IPS-20b (cell line): ENCODE results near the gene CIAO3.

Source experiments
- H3K27ac ChIP-seq: one replicate; pipeline ENCODE4 v1.5.1; 2013; ENCODE audit warnings: low read length
- H3K27me3 ChIP-seq: 2 replicates; pipeline ENCODE4 v1.6.1; 2013; ENCODE audit warnings: mild to moderate bottlenecking, low read length, inconsistent platforms; ENCODE audit not compliant: insufficient read depth
- H3K36me3 ChIP-seq: 2 replicates; pipeline ENCODE4 v1.6.1; 2013; ENCODE audit warnings: low read depth, mild to moderate bottlenecking, inconsistent platforms, low read length, moderate library complexity; ENCODE audit not compliant: insufficient read depth
- H3K4me1 ChIP-seq: 2 replicates; pipeline ENCODE4 v1.6.1; 2013; ENCODE audit warnings: mild to moderate bottlenecking, control low read depth, inconsistent platforms, low read length, moderate library complexity; ENCODE audit not compliant: insufficient read depth
- H3K4me3 ChIP-seq: 2 replicates; pipeline ENCODE4 v1.5.1; 2013; ENCODE audit warnings: mild to moderate bottlenecking, low read length, inconsistent platforms
- H3K9ac ChIP-seq: 2 replicates; pipeline ENCODE4 v1.6.1; 2013; ENCODE audit warnings: low read depth, mild to moderate bottlenecking, inconsistent platforms, low read length, moderate library complexity
- H3K9me3 ChIP-seq: 2 replicates; pipeline ENCODE4 v1.6.1; 2013; ENCODE audit warnings: mild to moderate bottlenecking, low read depth, low read length, inconsistent platforms; ENCODE audit not compliant: insufficient read depth

The CIAO3 gene

DNA sequence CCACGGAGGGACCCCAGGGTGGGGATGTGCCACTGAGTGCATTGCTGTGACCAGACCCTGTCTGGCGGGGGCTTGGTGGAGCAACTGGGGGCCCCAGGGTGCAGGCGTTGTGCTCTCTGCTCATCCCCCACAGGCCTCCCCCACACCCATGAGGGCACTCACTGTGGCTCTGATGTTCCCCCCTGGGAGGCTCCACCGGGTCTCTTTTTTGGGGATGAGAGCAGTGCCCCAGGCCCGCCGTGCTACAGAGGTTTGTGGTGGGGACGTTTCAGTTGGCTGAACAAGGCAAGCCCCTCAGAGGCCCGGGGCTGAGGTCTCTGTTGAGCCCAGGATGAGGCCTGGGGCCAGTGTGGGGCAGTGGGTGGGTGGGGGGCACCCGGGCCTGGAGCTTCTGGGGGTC is 17.1 kb downstream of the CIAO3 start:
- H3K27ac ChIP-seq = no peak overlapping the region
- peaks cover 35% of the 10 kb centered on the region for H3K27me3 ChIP-seq
- H3K9me3 ChIP-seq = no peaks in the 10 kb centered on the region
- H3K9ac ChIP-seq = no peak overlapping the region
- no peak overlapping the region for H3K4me3 ChIP-seq
- no peaks in the 10 kb centered on the region for H3K4me1 ChIP-seq
- H3K36me3 ChIP-seq = no peaks in the 10 kb centered on the region

DNA sequence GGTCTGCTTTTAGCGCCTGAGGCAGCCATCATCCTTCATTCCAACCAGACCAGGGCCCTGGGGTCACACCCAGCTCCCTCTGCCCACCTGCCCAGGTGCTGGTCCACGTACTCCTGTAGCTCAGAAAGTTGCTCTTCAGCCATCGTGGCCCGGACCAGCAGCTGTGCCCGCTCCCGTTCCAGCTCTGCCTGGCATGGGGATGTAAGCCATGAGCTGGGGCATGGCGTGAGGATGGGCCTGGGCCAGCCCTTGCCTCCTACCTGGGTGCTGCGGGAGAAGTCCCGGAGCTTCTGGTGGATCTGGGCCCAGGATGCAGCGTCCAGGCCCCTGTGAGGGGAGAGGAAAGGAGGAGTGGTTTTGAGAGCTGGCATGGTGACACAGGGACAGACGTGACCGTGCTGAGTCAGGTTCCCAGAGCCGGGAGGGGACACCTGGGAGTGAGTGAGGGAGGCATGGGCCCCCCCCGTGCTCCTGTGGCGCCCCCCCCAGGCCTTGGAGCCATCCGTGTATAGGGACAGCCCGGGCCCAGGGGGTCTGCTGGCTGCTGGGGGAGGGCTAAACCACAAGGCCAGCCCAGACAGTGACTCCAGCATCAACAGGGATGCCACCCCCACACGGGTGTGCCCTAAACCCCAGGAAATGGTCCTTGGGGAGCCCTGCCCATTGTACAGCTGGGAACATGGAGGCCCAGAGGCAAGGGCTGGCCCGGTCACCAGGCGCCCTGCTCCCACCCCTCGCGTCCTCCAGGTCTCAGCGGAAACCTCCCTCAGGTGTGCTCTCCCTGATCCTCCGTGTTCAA is 17.8 kb downstream of the CIAO3 start:
- H3K9me3 ChIP-seq = no peaks in the 10 kb centered on the region
- no peak overlapping the region for H3K9ac ChIP-seq
- no peak overlapping the region for H3K4me3 ChIP-seq
- H3K36me3 ChIP-seq = no peaks in the 10 kb centered on the region
- H3K27me3 ChIP-seq = peaks cover 42% of the 10 kb centered on the region
- no peaks in the 10 kb centered on the region for H3K4me1 ChIP-seq
- no peak overlapping the region for H3K27ac ChIP-seq

GRCh38 chr16:721765-722540 is 18.8 kb downstream of the CIAO3 start:
- Histone ChIP-seq H3K36me3 (no peaks in the 10 kb centered on the region), H3K4me3 (no peak overlapping the region; the same call in 1 of the 2 replicates), H3K27ac (no peak overlapping the region), H3K9ac (no peak overlapping the region), H3K4me1 (no peaks in the 10 kb centered on the region), H3K27me3 (peaks cover 44% of the 10 kb centered on the region), H3K9me3 (no peaks in the 10 kb centered on the region)

DNA sequence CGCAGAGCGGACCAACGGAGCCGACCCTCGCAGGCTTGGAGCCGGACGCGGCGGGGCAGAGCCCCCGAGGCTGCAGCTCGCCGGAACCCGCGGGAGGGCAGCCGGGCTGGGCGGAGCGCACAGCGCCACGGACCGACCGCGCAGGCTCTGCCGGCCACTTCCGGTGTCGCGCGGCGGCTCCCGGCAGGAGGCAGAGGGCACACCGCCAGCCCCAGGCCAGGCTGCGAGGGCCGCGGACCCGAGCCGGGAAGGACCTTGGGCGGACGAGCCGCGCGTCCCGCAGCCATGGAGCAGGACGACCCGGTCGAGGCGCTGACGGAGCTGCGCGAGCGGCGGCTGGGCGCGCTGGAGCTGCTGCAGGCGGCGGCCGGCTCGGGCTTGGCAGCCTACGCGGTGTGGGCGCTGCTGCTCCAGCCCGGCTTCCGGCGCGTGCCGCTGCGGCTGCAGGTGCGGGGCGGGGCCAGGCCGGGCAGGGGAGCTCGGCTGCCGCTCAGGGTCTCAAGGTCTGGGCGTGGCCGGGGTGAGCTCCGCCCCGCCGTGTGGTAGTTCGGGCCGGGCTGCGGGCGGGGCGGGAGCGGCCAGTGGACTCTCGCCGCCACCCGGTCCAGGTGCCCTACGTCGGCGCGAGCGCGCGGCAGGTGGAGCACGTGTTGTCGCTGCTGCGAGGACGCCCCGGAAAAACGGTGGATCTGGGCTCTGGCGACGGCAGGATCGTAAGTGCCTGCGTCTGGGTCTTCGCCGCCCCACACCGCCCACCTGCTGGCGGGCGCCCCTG is 19.6 kb downstream of the CIAO3 start, which contains the start of gene ANTKMT:
TSS of gene ANTKMT (plus strand) at position 157 of the 775 bp plus-strand sequence. CDS start at position 286, 129 bp downstream.
- Histone ChIP-seq H3K27ac (no peak within 1 kb of the TSS), H3K4me3 (peak within 1 kb of the TSS; percentile 81), H3K4me1 (no peaks in the 10 kb centered on the region; the same call in 1 of the 2 replicates), H3K9me3 (no peaks in the 10 kb centered on the region), H3K27me3 (peaks cover 47% of the 10 kb centered on the region), H3K9ac (peak within 1 kb of the TSS; percentile 83), H3K36me3 (no peaks in the 10 kb centered on the region)

- Histone ChIP-seq H3K27me3 (peaks cover 47% of the 10 kb centered on the region), H3K27ac (no peak overlapping the region), H3K9ac (peak overlapping the region; percentile 83; the same call in 1 of the 2 replicates), H3K4me1 (peaks cover 3% of the 10 kb centered on the region; the same call in 1 of the 2 replicates), H3K4me3 (peak overlapping the region; percentile 81), H3K36me3 (no peaks in the 10 kb centered on the region), H3K9me3 (no peaks in the 10 kb centered on the region)
Observed at GRCh38 chr16:720447-720989, 20.3 kb downstream of the CIAO3 start.

- Histone ChIP-seq H3K9me3 (no peaks in the 10 kb centered on the region), H3K27ac (no peak overlapping the region), H3K9ac (peak overlapping the region; percentile 83; the same call in 1 of the 2 replicates), H3K4me3 (peak overlapping the region; percentile 81), H3K36me3 (no peaks in the 10 kb centered on the region), H3K27me3 (peaks cover 45% of the 10 kb centered on the region), H3K4me1 (peaks cover 3% of the 10 kb centered on the region; the same call in 1 of the 2 replicates)
Observed at GRCh38 chr16:719815-720446, 20.9 kb downstream of the CIAO3 start.

DNA sequence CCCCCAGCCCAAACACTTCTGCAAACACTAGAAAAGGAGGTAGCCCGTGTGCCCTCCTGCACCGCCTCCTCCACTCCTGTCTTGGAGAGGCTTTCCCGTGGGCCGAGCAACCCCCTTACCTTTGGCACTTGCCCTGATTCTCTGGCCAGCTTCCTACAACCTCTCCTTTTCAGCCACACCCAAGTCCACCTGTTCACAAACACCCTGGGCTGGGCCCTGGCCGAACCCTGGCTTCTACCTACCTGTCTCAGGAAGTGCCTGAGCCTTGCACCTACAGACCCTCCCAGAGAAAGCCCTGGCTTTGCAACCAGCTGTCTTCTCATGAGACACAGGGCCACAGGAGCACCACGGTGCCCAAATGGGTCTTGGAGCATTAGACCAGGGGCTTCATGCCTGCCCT is 21.9 kb downstream of the CIAO3 start:
- Histone ChIP-seq H3K27ac (no peak overlapping the region), H3K9me3 (no peaks in the 10 kb centered on the region), H3K9ac (no peak overlapping the region), H3K27me3 (peaks cover 53% of the 10 kb centered on the region), H3K4me1 (peaks cover 3% of the 10 kb centered on the region; the same call in 1 of the 2 replicates), H3K36me3 (no peaks in the 10 kb centered on the region), H3K4me3 (no peak overlapping the region)

GRCh38 chr16:718389-718788 is 22.4 kb downstream of the CIAO3 start:
- no peaks in the 10 kb centered on the region for H3K9me3 ChIP-seq
- H3K4me3 ChIP-seq = no peak overlapping the region
- H3K9ac ChIP-seq = no peak overlapping the region
- H3K36me3 ChIP-seq = no peaks in the 10 kb centered on the region
- H3K27me3 ChIP-seq = peaks cover 58% of the 10 kb centered on the region
- no peak overlapping the region for H3K27ac ChIP-seq
- peaks cover 3% of the 10 kb centered on the region; the same call in 1 of the 2 replicates for H3K4me1 ChIP-seq

DNA sequence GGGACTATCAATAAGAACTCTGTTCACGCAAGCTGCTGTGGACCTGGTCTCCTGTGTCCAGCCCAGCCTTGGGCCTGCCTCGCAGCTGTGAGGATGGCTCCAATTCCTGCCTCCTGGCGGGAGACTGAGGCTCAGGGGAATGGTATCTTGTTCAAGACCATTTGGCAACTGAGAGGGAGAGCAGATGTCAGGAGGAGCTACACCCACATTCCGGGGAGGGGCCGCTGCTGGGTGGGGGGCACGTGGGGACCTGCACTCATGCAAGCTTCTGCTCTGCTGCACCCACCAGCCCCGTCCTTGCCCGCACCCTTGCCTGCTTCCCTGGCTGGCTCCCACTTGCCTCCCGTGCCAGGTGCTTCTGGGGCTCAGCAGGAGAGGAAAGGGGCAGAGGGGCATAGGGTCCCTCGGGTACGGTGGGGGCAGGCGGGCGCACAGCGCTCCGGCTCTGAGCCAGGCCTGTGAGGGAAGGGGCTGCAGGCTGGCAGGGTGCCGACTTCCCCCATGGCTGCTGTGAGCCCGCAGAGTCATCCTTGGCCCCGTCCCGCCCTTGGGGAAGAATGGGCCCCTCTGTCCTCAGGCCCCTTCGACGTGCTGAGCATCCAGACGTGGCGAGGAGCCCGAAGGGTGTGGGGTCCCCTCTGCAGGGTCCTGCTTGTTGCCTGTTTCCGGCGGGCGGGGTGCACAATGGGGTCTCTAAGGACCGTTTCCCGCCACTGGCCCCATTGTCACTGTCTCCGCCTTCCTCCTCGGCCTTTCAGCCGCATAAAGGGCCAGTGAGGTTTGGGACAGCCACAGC is 23.1 kb downstream of the CIAO3 start:
- no peak overlapping the region for H3K4me3 ChIP-seq
- peaks cover 3% of the 10 kb centered on the region; the same call in 1 of the 2 replicates for H3K4me1 ChIP-seq
- no peak overlapping the region for H3K9ac ChIP-seq
- H3K27ac ChIP-seq = no peak overlapping the region
- H3K36me3 ChIP-seq = no peaks in the 10 kb centered on the region
- H3K9me3 ChIP-seq = no peaks in the 10 kb centered on the region
- peaks cover 59% of the 10 kb centered on the region for H3K27me3 ChIP-seq

DNA sequence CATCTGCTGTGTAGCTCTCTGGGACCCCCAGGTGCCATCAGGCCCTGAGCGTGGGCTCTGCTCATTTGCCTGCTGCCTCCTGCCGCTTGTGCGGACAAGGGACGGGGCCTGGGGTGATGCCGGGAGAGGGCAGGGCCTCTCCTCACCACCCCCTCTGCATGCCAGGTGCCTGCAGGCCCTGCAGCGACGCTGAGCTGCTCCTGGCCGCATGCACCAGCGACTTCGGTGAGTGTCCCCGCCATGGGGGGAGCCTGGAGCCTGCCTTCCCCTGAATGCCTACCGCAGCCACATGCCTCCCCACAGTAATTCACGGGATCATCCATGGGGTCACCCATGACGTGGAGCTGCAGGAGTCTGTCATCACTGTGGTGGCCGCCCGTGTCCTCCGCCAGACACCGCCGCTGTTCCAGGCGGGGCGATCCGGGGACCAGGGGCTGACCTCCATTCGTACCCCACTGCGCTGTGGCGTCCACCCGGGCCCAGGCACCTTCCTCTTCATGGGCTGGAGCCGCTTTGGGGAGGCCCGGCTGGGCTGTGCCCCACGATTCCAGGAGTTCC is 23.9 kb downstream of the CIAO3 start:
- H3K27ac ChIP-seq = no peak overlapping the region
- H3K4me1 ChIP-seq = peaks cover 3% of the 10 kb centered on the region; the same call in 1 of the 2 replicates
- no peaks in the 10 kb centered on the region for H3K9me3 ChIP-seq
- no peak overlapping the region; the same call in 1 of the 2 replicates for H3K4me3 ChIP-seq
- H3K36me3 ChIP-seq = no peaks in the 10 kb centered on the region
- H3K27me3 ChIP-seq = peaks cover 62% of the 10 kb centered on the region
- no peak overlapping the region for H3K9ac ChIP-seq
